ENCODE data around the gene VMP1. TPM values are rescaled to one million over a fixed set of nuclear protein-coding genes. Genes with fewer than 3 reads are reported as not detected.

Gene VMP1
- total and polyA plus RNA-seq, 2 of the 13 experiments (the other 11 are each of a cell fraction or from before 2014, with no cell fraction given), result 186 to 271 TPM

DNA sequence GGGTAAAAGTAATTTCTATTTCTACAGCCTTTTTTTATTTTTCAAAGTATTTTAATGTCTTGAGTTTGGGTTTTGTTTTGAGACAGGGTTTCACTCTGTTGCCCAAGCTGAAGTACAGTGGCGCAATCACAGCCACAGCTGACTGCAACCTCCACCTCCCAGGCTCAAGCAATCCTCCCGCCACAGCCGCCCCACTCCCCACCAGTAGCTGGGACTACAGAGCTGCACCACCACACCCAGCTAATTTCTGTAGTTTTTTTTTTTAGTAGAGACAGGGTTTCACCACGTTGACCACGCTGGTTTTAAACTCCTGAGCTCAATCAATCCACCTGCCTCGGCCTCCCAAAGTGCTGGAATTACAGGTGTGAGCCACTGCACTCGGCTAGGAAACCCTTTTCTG, 141.3 kb downstream of the VMP1 start (continued):
- TF ChIP-seq, protein P1, sequence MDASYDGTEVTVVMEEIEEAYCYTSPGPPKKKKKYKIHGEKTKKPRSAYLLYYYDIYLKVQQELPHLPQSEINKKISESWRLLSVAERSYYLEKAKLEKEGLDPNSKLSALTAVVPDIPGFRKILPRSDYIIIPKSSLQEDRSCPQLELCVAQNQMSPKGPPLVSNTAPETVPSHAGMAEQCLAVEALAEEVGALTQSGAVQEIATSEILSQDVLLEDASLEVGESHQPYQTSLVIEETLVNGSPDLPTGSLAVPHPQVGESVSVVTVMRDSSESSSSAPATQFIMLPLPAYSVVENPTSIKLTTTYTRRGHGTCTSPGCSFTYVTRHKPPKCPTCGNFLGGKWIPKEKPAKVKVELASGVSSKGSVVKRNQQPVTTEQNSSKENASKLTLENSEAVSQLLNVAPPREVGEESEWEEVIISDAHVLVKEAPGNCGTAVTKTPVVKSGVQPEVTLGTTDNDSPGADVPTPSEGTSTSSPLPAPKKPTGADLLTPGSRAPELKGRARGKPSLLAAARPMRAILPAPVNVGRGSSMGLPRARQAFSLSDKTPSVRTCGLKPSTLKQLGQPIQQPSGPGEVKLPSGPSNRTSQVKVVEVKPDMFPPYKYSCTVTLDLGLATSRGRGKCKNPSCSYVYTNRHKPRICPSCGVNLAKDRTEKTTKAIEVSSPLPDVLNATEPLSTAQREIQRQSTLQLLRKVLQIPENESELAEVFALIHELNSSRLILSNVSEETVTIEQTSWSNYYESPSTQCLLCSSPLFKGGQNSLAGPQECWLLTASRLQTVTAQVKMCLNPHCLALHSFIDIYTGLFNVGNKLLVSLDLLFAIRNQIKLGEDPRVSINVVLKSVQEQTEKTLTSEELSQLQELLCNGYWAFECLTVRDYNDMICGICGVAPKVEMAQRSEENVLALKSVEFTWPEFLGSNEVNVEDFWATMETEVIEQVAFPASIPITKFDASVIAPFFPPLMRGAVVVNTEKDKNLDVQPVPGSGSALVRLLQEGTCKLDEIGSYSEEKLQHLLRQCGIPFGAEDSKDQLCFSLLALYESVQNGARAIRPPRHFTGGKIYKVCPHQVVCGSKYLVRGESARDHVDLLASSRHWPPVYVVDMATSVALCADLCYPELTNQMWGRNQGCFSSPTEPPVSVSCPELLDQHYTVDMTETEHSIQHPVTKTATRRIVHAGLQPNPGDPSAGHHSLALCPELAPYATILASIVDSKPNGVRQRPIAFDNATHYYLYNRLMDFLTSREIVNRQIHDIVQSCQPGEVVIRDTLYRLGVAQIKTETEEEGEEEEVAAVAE (CRISPR knock-in tag; IDR thresholded peaks at IDR 0.05; ENCODE audit: borderline replicate concordance), result no peak
- no peak for TF ChIP-seq FOXK2 (IDR thresholded peaks at IDR 0.05)
- no peak; the same call in 1 of the 2 replicates for TF ChIP-seq GATAD1 (CRISPR knock-in tag; IDR thresholded peaks at IDR 0.05)
- TF ChIP-seq ZNF333 (CRISPR knock-in tag; IDR thresholded peaks at IDR 0.05; ENCODE audit: borderline replicate concordance), result no peak
- TF ChIP-seq ZNF652 (CRISPR knock-in tag; IDR thresholded peaks at IDR 0.05; ENCODE audit: borderline replicate concordance, low read depth), result peak; percentile 31; the same call in 1 of the 2 replicates
- TF ChIP-seq, protein P2, sequence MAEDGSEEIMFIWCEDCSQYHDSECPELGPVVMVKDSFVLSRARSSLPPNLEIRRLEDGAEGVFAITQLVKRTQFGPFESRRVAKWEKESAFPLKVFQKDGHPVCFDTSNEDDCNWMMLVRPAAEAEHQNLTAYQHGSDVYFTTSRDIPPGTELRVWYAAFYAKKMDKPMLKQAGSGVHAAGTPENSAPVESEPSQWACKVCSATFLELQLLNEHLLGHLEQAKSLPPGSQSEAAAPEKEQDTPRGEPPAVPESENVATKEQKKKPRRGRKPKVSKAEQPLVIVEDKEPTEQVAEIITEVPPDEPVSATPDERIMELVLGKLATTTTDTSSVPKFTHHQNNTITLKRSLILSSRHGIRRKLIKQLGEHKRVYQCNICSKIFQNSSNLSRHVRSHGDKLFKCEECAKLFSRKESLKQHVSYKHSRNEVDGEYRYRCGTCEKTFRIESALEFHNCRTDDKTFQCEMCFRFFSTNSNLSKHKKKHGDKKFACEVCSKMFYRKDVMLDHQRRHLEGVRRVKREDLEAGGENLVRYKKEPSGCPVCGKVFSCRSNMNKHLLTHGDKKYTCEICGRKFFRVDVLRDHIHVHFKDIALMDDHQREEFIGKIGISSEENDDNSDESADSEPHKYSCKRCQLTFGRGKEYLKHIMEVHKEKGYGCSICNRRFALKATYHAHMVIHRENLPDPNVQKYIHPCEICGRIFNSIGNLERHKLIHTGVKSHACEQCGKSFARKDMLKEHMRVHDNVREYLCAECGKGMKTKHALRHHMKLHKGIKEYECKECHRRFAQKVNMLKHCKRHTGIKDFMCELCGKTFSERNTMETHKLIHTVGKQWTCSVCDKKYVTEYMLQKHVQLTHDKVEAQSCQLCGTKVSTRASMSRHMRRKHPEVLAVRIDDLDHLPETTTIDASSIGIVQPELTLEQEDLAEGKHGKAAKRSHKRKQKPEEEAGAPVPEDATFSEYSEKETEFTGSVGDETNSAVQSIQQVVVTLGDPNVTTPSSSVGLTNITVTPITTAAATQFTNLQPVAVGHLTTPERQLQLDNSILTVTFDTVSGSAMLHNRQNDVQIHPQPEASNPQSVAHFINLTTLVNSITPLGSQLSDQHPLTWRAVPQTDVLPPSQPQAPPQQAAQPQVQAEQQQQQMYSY (CRISPR knock-in tag; IDR thresholded peaks at IDR 0.05), result no peak
- TF ChIP-seq CEBPG (CRISPR knock-in tag; IDR thresholded peaks at IDR 0.05), result peak; percentile 96
- TF ChIP-seq, protein P3, sequence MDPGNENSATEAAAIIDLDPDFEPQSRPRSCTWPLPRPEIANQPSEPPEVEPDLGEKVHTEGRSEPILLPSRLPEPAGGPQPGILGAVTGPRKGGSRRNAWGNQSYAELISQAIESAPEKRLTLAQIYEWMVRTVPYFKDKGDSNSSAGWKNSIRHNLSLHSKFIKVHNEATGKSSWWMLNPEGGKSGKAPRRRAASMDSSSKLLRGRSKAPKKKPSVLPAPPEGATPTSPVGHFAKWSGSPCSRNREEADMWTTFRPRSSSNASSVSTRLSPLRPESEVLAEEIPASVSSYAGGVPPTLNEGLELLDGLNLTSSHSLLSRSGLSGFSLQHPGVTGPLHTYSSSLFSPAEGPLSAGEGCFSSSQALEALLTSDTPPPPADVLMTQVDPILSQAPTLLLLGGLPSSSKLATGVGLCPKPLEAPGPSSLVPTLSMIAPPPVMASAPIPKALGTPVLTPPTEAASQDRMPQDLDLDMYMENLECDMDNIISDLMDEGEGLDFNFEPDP (CRISPR knock-in tag; conservative IDR thresholded peaks at IDR 0.05), result no peak
- TF ChIP-seq ZNF83 (CRISPR knock-in tag; IDR thresholded peaks at IDR 0.05; ENCODE audit: borderline replicate concordance), result no peak
- TF ChIP-seq ZNF773 (CRISPR knock-in tag; IDR thresholded peaks at IDR 0.05; ENCODE audit: borderline replicate concordance), result no peak
- TF ChIP-seq KLF16 (CRISPR knock-in tag; IDR thresholded peaks at IDR 0.05), result peak in 1 of 2 experiments; percentile 56; a peak in 1 of 4 replicates
- TF ChIP-seq, protein P4, sequence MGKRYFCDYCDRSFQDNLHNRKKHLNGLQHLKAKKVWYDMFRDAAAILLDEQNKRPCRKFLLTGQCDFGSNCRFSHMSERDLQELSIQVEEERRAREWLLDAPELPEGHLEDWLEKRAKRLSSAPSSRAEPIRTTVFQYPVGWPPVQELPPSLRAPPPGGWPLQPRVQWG (CRISPR knock-in tag; IDR thresholded peaks at IDR 0.05; ENCODE audit: borderline replicate concordance, low read depth), result no peak
- TF ChIP-seq, protein P5, sequence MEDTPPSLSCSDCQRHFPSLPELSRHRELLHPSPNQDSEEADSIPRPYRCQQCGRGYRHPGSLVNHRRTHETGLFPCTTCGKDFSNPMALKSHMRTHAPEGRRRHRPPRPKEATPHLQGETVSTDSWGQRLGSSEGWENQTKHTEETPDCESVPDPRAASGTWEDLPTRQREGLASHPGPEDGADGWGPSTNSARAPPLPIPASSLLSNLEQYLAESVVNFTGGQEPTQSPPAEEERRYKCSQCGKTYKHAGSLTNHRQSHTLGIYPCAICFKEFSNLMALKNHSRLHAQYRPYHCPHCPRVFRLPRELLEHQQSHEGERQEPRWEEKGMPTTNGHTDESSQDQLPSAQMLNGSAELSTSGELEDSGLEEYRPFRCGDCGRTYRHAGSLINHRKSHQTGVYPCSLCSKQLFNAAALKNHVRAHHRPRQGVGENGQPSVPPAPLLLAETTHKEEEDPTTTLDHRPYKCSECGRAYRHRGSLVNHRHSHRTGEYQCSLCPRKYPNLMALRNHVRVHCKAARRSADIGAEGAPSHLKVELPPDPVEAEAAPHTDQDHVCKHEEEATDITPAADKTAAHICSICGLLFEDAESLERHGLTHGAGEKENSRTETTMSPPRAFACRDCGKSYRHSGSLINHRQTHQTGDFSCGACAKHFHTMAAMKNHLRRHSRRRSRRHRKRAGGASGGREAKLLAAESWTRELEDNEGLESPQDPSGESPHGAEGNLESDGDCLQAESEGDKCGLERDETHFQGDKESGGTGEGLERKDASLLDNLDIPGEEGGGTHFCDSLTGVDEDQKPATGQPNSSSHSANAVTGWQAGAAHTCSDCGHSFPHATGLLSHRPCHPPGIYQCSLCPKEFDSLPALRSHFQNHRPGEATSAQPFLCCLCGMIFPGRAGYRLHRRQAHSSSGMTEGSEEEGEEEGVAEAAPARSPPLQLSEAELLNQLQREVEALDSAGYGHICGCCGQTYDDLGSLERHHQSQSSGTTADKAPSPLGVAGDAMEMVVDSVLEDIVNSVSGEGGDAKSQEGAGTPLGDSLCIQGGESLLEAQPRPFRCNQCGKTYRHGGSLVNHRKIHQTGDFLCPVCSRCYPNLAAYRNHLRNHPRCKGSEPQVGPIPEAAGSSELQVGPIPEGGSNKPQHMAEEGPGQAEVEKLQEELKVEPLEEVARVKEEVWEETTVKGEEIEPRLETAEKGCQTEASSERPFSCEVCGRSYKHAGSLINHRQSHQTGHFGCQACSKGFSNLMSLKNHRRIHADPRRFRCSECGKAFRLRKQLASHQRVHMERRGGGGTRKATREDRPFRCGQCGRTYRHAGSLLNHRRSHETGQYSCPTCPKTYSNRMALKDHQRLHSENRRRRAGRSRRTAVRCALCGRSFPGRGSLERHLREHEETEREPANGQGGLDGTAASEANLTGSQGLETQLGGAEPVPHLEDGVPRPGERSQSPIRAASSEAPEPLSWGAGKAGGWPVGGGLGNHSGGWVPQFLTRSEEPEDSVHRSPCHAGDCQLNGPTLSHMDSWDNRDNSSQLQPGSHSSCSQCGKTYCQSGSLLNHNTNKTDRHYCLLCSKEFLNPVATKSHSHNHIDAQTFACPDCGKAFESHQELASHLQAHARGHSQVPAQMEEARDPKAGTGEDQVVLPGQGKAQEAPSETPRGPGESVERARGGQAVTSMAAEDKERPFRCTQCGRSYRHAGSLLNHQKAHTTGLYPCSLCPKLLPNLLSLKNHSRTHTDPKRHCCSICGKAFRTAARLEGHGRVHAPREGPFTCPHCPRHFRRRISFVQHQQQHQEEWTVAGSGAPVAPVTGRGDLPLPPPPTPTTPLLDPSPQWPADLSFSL (CRISPR knock-in tag; IDR thresholded peaks at IDR 0.05), result no peak
